CD14-positive monocyte (primary cell): ENCODE measurements around the gene PANK4. TPM values are rescaled to one million over a fixed set of nuclear protein-coding genes. Genes with fewer than 3 reads are reported as not detected.

Source experiments
- DNase-seq, 3 donors: peaks; one replicate each; pipeline ENCODE4 v3.0.0-alpha.2; 2011 to 2022
- H2AFZ ChIP-seq: 2 replicates; pipeline ENCODE4 v1.6.0; 2012; ENCODE audit warnings: mild to moderate bottlenecking, low read depth, low read length, inconsistent platforms; ENCODE audit not compliant: insufficient read depth, poor library complexity, severe bottlenecking
- H3K27ac ChIP-seq, 2 donors: 1 replicate in 1 of 2; 2 replicates in 1 of 2; pipeline ENCODE4 v1.5.1; 2012 to 2013; ENCODE audit warnings: low read length in 2 of 2, control low read depth in 1 of 2, inconsistent platforms in 1 of 2, low read depth in 1 of 2, mild to moderate bottlenecking in 1 of 2
- H3K27me3 ChIP-seq, 2 donors: one replicate each; pipeline versions ENCODE4 v1.6.0 to v1.6.1; 2011 to 2013; ENCODE audit warnings: low read length in 2 of 2; ENCODE audit not compliant: control insufficient read depth in 2 of 2, insufficient read depth in 2 of 2
- H3K36me3 ChIP-seq, 2 donors: replicated peaks in 1 of 2; 1 replicate in 1 of 2; 2 replicates in 1 of 2; pipeline versions ENCODE4 v1.5.1 to v1.6.1; 2012 to 2013; ENCODE audit warnings: low read length in 2 of 2, control low read depth in 1 of 2, inconsistent platforms in 1 of 2, mild to moderate bottlenecking in 1 of 2; ENCODE audit not compliant: insufficient read depth in 2 of 2, control insufficient read depth in 1 of 2
- H3K4me1 ChIP-seq, 2 donors: 1 replicate in 1 of 2; 2 replicates in 1 of 2; pipeline versions ENCODE4 v1.5.1 to v1.6.1; 2012 to 2013; ENCODE audit warnings: low read length in 2 of 2, control low read depth in 1 of 2, inconsistent platforms in 1 of 2, mild to moderate bottlenecking in 1 of 2, moderate library complexity in 1 of 2; ENCODE audit not compliant: insufficient read depth in 2 of 2, control insufficient read depth in 1 of 2
- H3K4me2 ChIP-seq: replicated peaks from 2 replicates; pipeline ENCODE3; 2012; ENCODE audit warnings: low read length, moderate library complexity, mild to moderate bottlenecking; ENCODE audit not compliant: poor library complexity, severe bottlenecking; ENCODE audit errors: extremely low read depth
- H3K4me3 ChIP-seq, 3 experiments: fragments of 200-600 bp in 1 of 3; sonication (generic) in 1 of 3; replicated peaks in 1 of 3; 1 replicate in 2 of 3; 2 replicates in 1 of 3; pipeline ENCODE4 v1.5.1; 2011 to 2013; ENCODE audit warnings: low read length in 3 of 3, mild to moderate bottlenecking in 3 of 3, control low read depth in 2 of 3, low read depth in 2 of 3, inconsistent platforms in 1 of 3, moderate library complexity in 1 of 3
- H3K79me2 ChIP-seq: 2 replicates; pipeline ENCODE4 v1.6.0; 2012; ENCODE audit warnings: mild to moderate bottlenecking, control low read depth, inconsistent platforms, low read length, moderate library complexity; ENCODE audit not compliant: insufficient read depth
- H3K9ac ChIP-seq: 2 replicates; pipeline ENCODE4 v1.6.0; 2017; ENCODE audit warnings: low read length, mild to moderate bottlenecking; ENCODE audit not compliant: insufficient read depth, poor library complexity, severe bottlenecking
- H3K9me3 ChIP-seq, 2 donors: replicated peaks in 1 of 2; 1 replicate in 1 of 2; 2 replicates in 1 of 2; pipeline versions ENCODE4 v1.5.1 to v1.6.1; 2012 to 2013; ENCODE audit warnings: low read length in 2 of 2, control low read depth in 1 of 2; ENCODE audit not compliant: control insufficient read depth in 1 of 2, insufficient read depth in 1 of 2
- H4K20me1 ChIP-seq: 2 replicates; pipeline ENCODE4 v1.6.0; 2012; ENCODE audit warnings: mild to moderate bottlenecking, low read length, control low read depth, moderate library complexity; ENCODE audit not compliant: insufficient read depth
- H3K27ac Mint-ChIP-seq, 7 donors: one replicate each; pipeline ENCODE4 v1.8.0; 2020; ENCODE audit warnings: mild to moderate bottlenecking in 7 of 7, mixed read lengths in 7 of 7, moderate library complexity in 6 of 7, inconsistent platforms in 2 of 7
- H3K27me3 Mint-ChIP-seq, 3 donors: one replicate each; pipeline ENCODE4 v1.8.0; 2021 to 2022; ENCODE audit warnings: low read depth in 3 of 3, mild to moderate bottlenecking in 3 of 3, mixed read lengths in 3 of 3, moderate library complexity in 3 of 3, inconsistent platforms in 1 of 3
- H3K36me3 Mint-ChIP-seq, 2 donors: one replicate each; pipeline ENCODE4 v1.8.0; 2020; ENCODE audit warnings: mixed read lengths in 2 of 2, inconsistent platforms in 1 of 2, mild to moderate bottlenecking in 1 of 2
- H3K4me1 Mint-ChIP-seq: one replicate; pipeline ENCODE4 v1.8.0; 2020; ENCODE audit warnings: mild to moderate bottlenecking, mixed read lengths
- H3K4me3 Mint-ChIP-seq, 2 donors: one replicate each; pipeline ENCODE4 v1.8.0; 2020; ENCODE audit warnings: mild to moderate bottlenecking in 2 of 2, mixed read lengths in 2 of 2, moderate library complexity in 1 of 2
- H3K9me3 Mint-ChIP-seq, 7 donors: one replicate each; pipeline ENCODE4 v1.8.0; 2020 to 2022; ENCODE audit warnings: mixed read lengths in 7 of 7, mild to moderate bottlenecking in 6 of 7, moderate library complexity in 6 of 7, inconsistent platforms in 2 of 7
- CTCF ChIP-seq: fragments of 200-600 bp; IDR thresholded peaks from one replicate; pipeline ENCODE4 v1.8.0; 2022; ENCODE audit warnings: antibody characterized with exemption, mild to moderate bottlenecking
- WGBS: methylation state at CpG from one replicate; pipeline ENCODE4 v1.1.5; 2013; ENCODE audit warnings: missing lambda C conversion rate; ENCODE audit not compliant: insufficient coverage; 5-methylcytosine and 5-hydroxymethylcytosine counted together
- intact Hi-C, 2 donors: fragments of 100-400 bp; cut with micrococcal nuclease; formaldehyde crosslinking; loops; one replicate each; pipeline versions ENCODE4 v1.15.0 to v1.15.1; 2023
- polyA plus RNA-seq, 3 donors: library from polyadenylated mRNA; depleted of rRNA in 1 of 3; unstranded in 2 of 3; stranded (reverse) in 1 of 3; fragments of 300-500 nt in 2 of 3; fragments of >200 nt in 1 of 3; fragmentation: Illumina TruSeq in 2 of 3; gene quantifications; 1 replicate in 2 of 3; 2 replicates in 1 of 3; pipeline ENCODE4 v1.2.3, GENCODE V29; 2012 to 2021

Gene PANK4
- polyA plus RNA-seq, 3 donors, result 11.9 to 30.2 (median 13.7) TPM

DNA sequence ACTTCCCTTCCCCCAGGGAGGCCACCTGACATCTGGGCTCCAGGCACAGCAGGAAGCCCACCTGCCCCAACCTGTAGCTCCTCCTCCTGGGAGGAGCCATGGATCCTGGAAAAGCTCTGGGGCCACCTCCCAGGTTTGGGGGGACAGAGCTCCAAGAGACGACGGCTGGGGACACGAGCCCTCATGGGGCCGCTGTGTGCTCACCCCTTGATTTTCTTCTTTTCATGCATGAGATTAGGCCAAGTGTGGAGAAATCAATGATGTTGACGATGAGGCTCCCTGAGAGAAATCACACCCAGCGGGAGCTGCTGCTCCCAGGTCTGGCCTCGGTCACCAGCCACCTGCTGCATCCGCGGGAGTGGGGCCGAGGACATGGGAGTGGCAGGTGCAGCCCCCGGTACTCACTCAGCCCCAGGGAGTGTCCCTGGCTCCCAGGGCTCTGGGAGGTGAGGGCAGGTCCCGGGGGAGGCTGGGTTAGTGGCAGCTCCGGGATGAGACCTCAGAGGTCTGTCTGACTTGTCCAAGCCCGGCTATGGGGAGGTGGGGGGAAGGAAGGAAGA lies 38.5 kb upstream of the PANK4 start:
- Histone ChIP-seq H3K27me3 (no peaks in the 10 kb centered on the region), H3K4me2 (no peak overlapping the region), H3K4me1 (peaks cover 0 to 1% of the 10 kb centered on the region in 2 donors), H3K4me3 (no peak overlapping the region), H3K9ac (no peak overlapping the region), H4K20me1 (peaks cover 41% of the 10 kb centered on the region), H2AFZ (no peak overlapping the region), H3K27ac (no peak overlapping the region), H3K36me3 (peaks cover 38 to 41% of the 10 kb centered on the region in 2 donors), H3K9me3 (no peaks in the 10 kb centered on the region), H3K79me2 (no peaks in the 10 kb centered on the region)
- Mint-ChIP-seq H3K9me3 (no peaks in the 10 kb centered on the region), H3K27ac (peak overlapping the region in 2 of 7 donors; percentile 35 to 37), H3K4me1 (peaks cover 3% of the 10 kb centered on the region), H3K36me3 (peaks cover 27 to 35% of the 10 kb centered on the region in 2 donors), H3K4me3 (no peak overlapping the region), H3K27me3 (peaks cover 6 to 20% (median 9%) of the 10 kb centered on the region in 3 donors)
- TF ChIP-seq CTCF, result no peak
- no peak for DNase-seq
- intact Hi-C loops, result no loop called here
- WGBS, result 72% methylated on average over 13 of the region's 14 CpGs

GRCh38 chr1:2564006-2564814 lies 37.8 kb upstream of the PANK4 start:
- H3K9ac ChIP-seq, result no peak overlapping the region
- H3K4me2 ChIP-seq, result no peak overlapping the region
- H3K27me3 ChIP-seq, result no peaks in the 10 kb centered on the region
- no peak for DNase-seq
- Mint-ChIP-seq H3K27me3 (peaks cover 6 to 15% (median 7%) of the 10 kb centered on the region in 3 donors), H3K27ac (peak overlapping the region in 1 of 7 donors; percentile 12), H3K4me3 (no peak overlapping the region), H3K36me3 (peaks cover 32 to 41% of the 10 kb centered on the region in 2 donors), H3K4me1 (peaks cover 2% of the 10 kb centered on the region), H3K9me3 (no peaks in the 10 kb centered on the region)
- H3K79me2 ChIP-seq, result no peaks in the 10 kb centered on the region
- peaks cover 45 to 48% of the 10 kb centered on the region in 2 donors for H3K36me3 ChIP-seq
- no peak overlapping the region for H3K4me3 ChIP-seq
- H3K9me3 ChIP-seq, result no peaks in the 10 kb centered on the region
- WGBS, result 85% methylated on average over 16 of the region's 20 CpGs
- H4K20me1 ChIP-seq, result peaks cover 48% of the 10 kb centered on the region
- H3K4me1 ChIP-seq, result no peaks in the 10 kb centered on the region
- no peak for TF ChIP-seq CTCF
- intact Hi-C loops, result no loop called here
- no peak overlapping the region for H2AFZ ChIP-seq
- H3K27ac ChIP-seq, result no peak overlapping the region
